Left kidney (tissue), 8 donors: Measurements from ENCODE around the gene RBPMS2. TPM values are rescaled to one million over a fixed set of nuclear protein-coding genes. Genes with fewer than 3 reads are reported as not detected.
"Not testable (repeated sequence)": the region's sequence is repeated elsewhere in the genome, so short reads cannot be mapped to it uniquely, and the experiment has no call there.

Source experiments
- DNase-seq: peaks from one replicate; pipeline ENCODE4 v3.0.0-alpha.2; 2013
- long read RNA-seq, 8 donors: transcript quantifications; one replicate each; lab custom pipeline, GENCODE V29; 2026
- polyA plus RNA-seq: library from polyadenylated mRNA; unstranded; fragments of 120-200 nt; gene quantifications from one replicate; pipeline ENCODE4 v1.2.1, GENCODE V29; 2013; ENCODE audit not compliant: insufficient read length

The RBPMS2 gene
- polyA plus RNA-seq: 12.6 TPM
- long read RNA-seq, donor 1, partial matches to known transcripts: 22 of 26 reads
- long read RNA-seq, donor 1, other reads (novel, unspliced or antisense): 0 of 26 reads
- long read RNA-seq, donor 2, partial matches to known transcripts: 0 of 3 reads
- long read RNA-seq, donor 2, other reads (novel, unspliced or antisense): 0 of 3 reads
- long read RNA-seq, donor 3, partial matches to known transcripts: 5 of 7 reads
- long read RNA-seq, donor 3, other reads (novel, unspliced or antisense): 0 of 7 reads
- long read RNA-seq, donor 4: 0 reads
- long read RNA-seq, donor 5, partial matches to known transcripts: 0 of 2 reads
- long read RNA-seq, donor 5, other reads (novel, unspliced or antisense): 0 of 2 reads
- long read RNA-seq, donor 6, partial matches to known transcripts: 0 of 2 reads
- long read RNA-seq, donor 6, other reads (novel, unspliced or antisense): 0 of 2 reads
- long read RNA-seq, donor 7, partial matches to known transcripts: 0 of 4 reads
- long read RNA-seq, donor 7, other reads (novel, unspliced or antisense): 0 of 4 reads
- long read RNA-seq, donor 8: 0 reads

- peak; percentile 38 for DNase-seq
These were observed at the start of gene RBPMS2 for GRCh38 chr15:64775551-64776401. TSS of gene RBPMS2 (minus strand) at chr15:64775589. CDS start at chr15:64775319, 270 bp downstream.

- DNase-seq: no peak
These were observed 49.6 kb upstream of the RBPMS2 start for GRCh38 chr15:64824929-64825430.

GRCh38 chr15:64816452-64816851 is 41.1 kb upstream of the RBPMS2 start:
- DNase-seq: no peak

- not testable (repeated sequence) for DNase-seq
These were observed 39.6 kb upstream of the RBPMS2 start for GRCh38 chr15:64814965-64815364.

- not testable (repeated sequence) for DNase-seq
These were observed 38.9 kb upstream of the RBPMS2 start for GRCh38 chr15:64814283-64814682.

- DNase-seq: no peak
These were observed 37.7 kb upstream of the RBPMS2 start for GRCh38 chr15:64813075-64813474.

GRCh38 chr15:64810497-64811326 is 35.3 kb upstream of the RBPMS2 start:
- no peak for DNase-seq

- peak; percentile 80 for DNase-seq
These were observed 34.5 kb upstream of the RBPMS2 start for GRCh38 chr15:64809649-64810496.

- no peak for DNase-seq
These were observed 33.5 kb upstream of the RBPMS2 start for GRCh38 chr15:64808785-64809453.

GRCh38 chr15:64807751-64808222 is 32.4 kb upstream of the RBPMS2 start:
- DNase-seq: peak; percentile 29

- no peak for DNase-seq
These were observed 31.8 kb upstream of the RBPMS2 start for GRCh38 chr15:64807051-64807749.

- no peak for DNase-seq
These were observed 31.1 kb upstream of the RBPMS2 start for GRCh38 chr15:64806509-64806908.

- no peak for DNase-seq
These were observed 29.2 kb upstream of the RBPMS2 start for GRCh38 chr15:64804619-64805018.

GRCh38 chr15:64803526-64803925 is 28.1 kb upstream of the RBPMS2 start:
- no peak for DNase-seq

- DNase-seq: no peak
These were observed 25.1 kb upstream of the RBPMS2 start for GRCh38 chr15:64800476-64800875.

- not testable (repeated sequence) for DNase-seq
These were observed 23.5 kb upstream of the RBPMS2 start for GRCh38 chr15:64798905-64799304.

GRCh38 chr15:64795921-64796320 is 20.5 kb upstream of the RBPMS2 start:
- not testable (repeated sequence) for DNase-seq

- DNase-seq: not testable (repeated sequence)
These were observed 19.9 kb upstream of the RBPMS2 start for GRCh38 chr15:64795299-64795698.

GRCh38 chr15:64792282-64792681 is 16.9 kb upstream of the RBPMS2 start:
- DNase-seq: no peak
